ENCODE measurements around the gene ALPG. TPM values are rescaled to one million over a fixed set of nuclear protein-coding genes. Genes with fewer than 3 reads are reported as not detected.
"Not testable (repeated sequence)": the region's sequence is repeated elsewhere in the genome, so short reads cannot be mapped to it uniquely, and the experiment has no call there.

The ALPG gene
- total RNA-seq, 1 donor from 2014 or later: not detected

DNA sequence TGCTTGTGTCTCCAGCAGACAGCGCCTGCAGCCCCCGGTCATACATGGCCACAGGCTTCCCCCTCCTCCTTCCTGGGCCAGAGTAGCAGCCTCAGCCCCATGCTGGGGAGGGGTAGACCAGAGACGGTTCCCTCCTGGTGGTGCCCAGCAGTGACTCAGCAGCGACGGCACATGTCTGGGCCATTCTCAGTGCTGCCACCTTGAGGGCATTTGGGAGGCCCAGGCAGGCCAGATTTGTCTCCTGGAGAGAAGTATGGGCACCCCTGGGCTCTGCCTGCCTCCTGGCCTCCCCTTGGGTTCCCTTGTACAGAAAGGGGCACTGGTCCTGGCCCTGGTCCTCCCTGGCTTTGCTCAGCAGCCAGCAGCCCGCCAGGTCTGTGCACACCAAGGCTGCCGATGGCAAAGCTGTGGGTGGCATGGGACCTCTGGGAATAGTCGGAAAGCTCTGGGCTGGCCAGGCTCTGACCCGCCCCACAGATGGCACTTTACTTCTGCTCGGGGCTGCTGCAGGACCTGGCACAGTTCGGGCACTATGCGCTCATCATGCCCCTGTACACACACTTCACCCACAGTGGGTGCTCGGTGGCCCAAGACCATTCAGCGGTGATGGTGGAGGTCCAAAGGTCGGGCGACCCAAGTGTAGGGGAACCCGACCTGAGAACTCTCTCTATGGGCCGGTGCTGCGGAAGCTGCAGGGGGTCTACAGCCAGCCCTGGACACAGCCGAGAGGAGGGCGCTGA lies 37.9 kb downstream of the ALPG start:
- H3K4me3 Mint-ChIP-seq (ENCODE audit: unreplicated experiment): no peak overlapping the region
- no peak overlapping the region for H3K27ac Mint-ChIP-seq (ENCODE audit: unreplicated experiment)
- H3K9me3 Mint-ChIP-seq (ENCODE audit: unreplicated experiment): no peaks in the 10 kb centered on the region
- TF ChIP-seq, protein P1, sequence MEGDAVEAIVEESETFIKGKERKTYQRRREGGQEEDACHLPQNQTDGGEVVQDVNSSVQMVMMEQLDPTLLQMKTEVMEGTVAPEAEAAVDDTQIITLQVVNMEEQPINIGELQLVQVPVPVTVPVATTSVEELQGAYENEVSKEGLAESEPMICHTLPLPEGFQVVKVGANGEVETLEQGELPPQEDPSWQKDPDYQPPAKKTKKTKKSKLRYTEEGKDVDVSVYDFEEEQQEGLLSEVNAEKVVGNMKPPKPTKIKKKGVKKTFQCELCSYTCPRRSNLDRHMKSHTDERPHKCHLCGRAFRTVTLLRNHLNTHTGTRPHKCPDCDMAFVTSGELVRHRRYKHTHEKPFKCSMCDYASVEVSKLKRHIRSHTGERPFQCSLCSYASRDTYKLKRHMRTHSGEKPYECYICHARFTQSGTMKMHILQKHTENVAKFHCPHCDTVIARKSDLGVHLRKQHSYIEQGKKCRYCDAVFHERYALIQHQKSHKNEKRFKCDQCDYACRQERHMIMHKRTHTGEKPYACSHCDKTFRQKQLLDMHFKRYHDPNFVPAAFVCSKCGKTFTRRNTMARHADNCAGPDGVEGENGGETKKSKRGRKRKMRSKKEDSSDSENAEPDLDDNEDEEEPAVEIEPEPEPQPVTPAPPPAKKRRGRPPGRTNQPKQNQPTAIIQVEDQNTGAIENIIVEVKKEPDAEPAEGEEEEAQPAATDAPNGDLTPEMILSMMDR (IDR thresholded peaks at IDR 0.05): peak; percentile 66
- H3K4me1 Mint-ChIP-seq (ENCODE audit: unreplicated experiment): peaks cover 6% of the 10 kb centered on the region
- H3K27me3 Mint-ChIP-seq (ENCODE audit: unreplicated experiment): peaks cover 4% of the 10 kb centered on the region
- no peaks in the 10 kb centered on the region for H3K36me3 Mint-ChIP-seq (ENCODE audit: unreplicated experiment)
- DNase-seq (ENCODE audit: extremely low spot score, unreplicated experiment): no peak

DNA sequence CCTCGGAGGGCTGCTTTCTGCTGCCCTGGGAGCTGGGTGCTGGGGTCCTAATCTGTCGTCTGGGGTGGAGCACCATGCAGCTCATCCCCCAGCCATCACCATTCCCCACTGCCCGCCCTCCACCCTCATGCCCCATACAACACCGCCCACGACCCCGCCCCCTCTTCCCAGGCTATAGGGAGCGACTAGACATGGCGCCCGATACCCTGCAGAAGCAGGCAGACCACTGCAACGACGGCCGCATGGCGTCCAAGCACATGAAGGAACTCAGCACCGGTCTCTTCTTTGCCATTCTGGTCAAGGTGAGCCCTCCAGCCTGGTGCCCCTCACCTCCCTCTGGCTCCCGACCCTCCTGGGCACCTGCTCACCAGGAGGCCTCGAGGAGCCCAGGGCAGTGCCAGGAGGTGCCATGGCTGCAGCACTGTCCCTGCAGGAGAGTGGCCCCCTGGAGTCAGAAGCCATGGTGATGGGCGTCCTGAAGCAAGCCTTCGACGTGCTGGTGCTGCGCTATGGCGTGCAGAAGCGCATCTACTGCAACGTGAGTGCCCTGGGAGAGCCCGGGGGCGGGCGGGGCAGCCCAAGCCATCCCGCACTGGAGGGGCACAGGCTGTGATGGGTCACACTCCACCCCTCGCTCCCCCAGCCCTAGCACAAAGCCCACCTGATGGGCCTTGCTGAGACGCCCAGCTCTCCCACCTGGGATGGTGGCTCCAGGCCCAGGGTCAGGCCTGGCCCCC lies 38.7 kb downstream of the ALPG start:
- H3K9me3 Mint-ChIP-seq (ENCODE audit: unreplicated experiment): not testable (repeated sequence)

DNA sequence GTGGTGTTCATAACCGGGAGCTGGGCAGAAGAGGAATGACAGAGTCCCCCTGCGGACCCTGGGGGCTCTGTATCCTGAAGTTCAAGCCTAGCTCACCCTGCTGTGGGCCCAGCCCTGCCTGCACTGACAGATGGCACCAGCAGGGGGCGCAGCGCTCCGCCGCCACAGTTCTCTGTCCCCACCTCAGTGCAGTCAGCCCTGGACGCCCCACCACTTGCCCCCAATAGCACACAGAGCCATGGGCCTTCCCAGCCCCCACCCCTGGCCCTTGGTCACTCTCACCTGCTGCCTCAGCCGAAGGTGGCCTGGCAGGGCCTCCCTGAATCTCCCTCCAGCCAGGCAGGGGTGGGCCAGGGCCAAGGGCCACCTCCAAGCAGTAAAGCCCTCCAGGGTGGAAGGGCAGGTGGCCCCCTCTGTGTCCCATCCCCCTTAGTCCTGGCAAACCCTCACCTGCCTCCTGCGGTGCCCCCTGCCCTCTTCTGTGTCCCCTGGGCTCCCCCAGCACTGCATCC lies 39.7 kb downstream of the ALPG start:
- not testable (repeated sequence) for H3K4me3 Mint-ChIP-seq (ENCODE audit: unreplicated experiment); H3K27me3 Mint-ChIP-seq (ENCODE audit: unreplicated experiment); H3K4me1 Mint-ChIP-seq (ENCODE audit: unreplicated experiment); H3K27ac Mint-ChIP-seq (ENCODE audit: unreplicated experiment); H3K36me3 Mint-ChIP-seq (ENCODE audit: unreplicated experiment); H3K9me3 Mint-ChIP-seq (ENCODE audit: unreplicated experiment); DNase-seq (ENCODE audit: extremely low spot score, unreplicated experiment)
- TF ChIP-seq, protein P1 (IDR thresholded peaks at IDR 0.05): peak; percentile 44

More for the DNA sequence above, 38.7 kb downstream of the ALPG start:
- not testable (repeated sequence) for H3K4me3 Mint-ChIP-seq (ENCODE audit: unreplicated experiment); H3K27ac Mint-ChIP-seq (ENCODE audit: unreplicated experiment); H3K27me3 Mint-ChIP-seq (ENCODE audit: unreplicated experiment); H3K36me3 Mint-ChIP-seq (ENCODE audit: unreplicated experiment); DNase-seq (ENCODE audit: extremely low spot score, unreplicated experiment); H3K4me1 Mint-ChIP-seq (ENCODE audit: unreplicated experiment)

DNA sequence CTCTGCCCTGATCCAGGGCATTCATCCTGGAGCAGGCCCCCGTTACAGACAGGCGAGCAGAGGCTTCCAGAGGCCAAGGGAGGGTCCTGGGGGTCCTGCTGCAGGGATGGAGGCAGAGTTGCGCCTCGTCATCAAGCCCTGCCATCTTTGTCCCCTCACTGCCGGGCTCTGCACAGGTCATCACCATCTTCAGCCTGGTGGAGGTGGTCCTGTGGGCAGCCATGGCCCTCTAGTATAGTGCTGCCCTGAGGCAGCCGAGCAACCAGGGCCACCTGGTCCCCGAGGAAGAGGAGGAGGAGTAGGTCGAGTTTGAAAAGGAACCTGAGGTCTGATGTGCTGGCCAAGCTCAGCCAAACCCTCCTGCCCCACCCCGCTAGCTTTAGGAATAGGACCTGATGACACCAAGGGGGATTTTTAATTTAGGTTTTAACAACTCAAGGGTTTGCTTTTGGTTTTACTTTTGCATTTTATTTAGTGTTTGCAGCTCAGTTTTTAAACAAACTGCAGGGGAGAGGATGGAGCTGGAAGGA lies 40.5 kb downstream of the ALPG start:
- DNase-seq (ENCODE audit: extremely low spot score, unreplicated experiment): no peak
- H3K4me1 Mint-ChIP-seq (ENCODE audit: unreplicated experiment): no peaks in the 10 kb centered on the region
- no peaks in the 10 kb centered on the region for H3K9me3 Mint-ChIP-seq (ENCODE audit: unreplicated experiment)
- H3K36me3 Mint-ChIP-seq (ENCODE audit: unreplicated experiment): no peaks in the 10 kb centered on the region
- peaks cover 3% of the 10 kb centered on the region for H3K27me3 Mint-ChIP-seq (ENCODE audit: unreplicated experiment)
- TF ChIP-seq, protein P1 (IDR thresholded peaks at IDR 0.05): no peak
- no peak overlapping the region for H3K4me3 Mint-ChIP-seq (ENCODE audit: unreplicated experiment)
- H3K27ac Mint-ChIP-seq (ENCODE audit: unreplicated experiment): no peak overlapping the region

DNA sequence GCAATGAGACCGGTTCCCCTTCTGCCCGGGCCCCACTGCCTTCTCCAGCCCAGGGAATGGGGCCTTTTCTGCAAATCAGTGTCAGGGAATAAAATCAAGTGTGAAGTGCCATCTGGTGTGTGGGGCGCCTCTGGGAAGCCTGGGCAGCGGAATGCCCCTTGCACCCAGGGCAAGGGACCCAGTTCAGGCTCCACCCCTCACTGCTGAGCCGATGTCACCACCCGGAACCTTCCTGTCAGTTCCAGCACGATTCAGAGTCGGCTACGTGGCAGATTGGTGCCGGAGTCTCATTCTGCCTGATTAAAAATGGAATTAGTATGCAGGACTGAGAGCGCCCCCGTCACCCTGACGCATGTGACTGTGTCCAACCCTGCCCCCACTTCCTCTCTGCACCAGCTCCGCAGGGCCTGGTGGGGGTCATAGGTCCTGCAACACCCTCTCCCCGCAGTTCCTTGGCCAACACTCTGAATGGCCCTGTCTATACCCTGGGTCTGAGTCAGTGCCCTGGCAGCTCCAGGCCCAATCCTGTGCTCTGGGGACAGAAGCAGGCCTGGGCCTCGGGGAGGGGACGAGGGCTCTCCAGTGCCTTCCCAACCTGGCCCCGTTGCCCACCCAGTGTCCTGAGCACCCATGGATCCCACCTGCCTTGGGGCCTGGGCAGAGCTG lies 41.1 kb downstream of the ALPG start:
- H3K4me1 Mint-ChIP-seq (ENCODE audit: unreplicated experiment): no peaks in the 10 kb centered on the region
- no peak for DNase-seq (ENCODE audit: extremely low spot score, unreplicated experiment)
- H3K36me3 Mint-ChIP-seq (ENCODE audit: unreplicated experiment): no peaks in the 10 kb centered on the region
- H3K9me3 Mint-ChIP-seq (ENCODE audit: unreplicated experiment): no peaks in the 10 kb centered on the region
- H3K4me3 Mint-ChIP-seq (ENCODE audit: unreplicated experiment): no peak overlapping the region
- H3K27me3 Mint-ChIP-seq (ENCODE audit: unreplicated experiment): peaks cover 6% of the 10 kb centered on the region
- no peak overlapping the region for H3K27ac Mint-ChIP-seq (ENCODE audit: unreplicated experiment)
- TF ChIP-seq, protein P1 (IDR thresholded peaks at IDR 0.05): no peak

Data from osteocyte (in vitro differentiated cells).